ENCODE data around the gene SMCO3.
A peak's percentile ranks its signal among the peaks of the same experiment; 100 is the strongest.

The SMCO3 gene

GRCh38 chr12:14827043-14827442 lies 13.1 kb upstream of the SMCO3 start:
- no peak for DNase-seq (ENCODE audit: low spot score)

GRCh38 chr12:14826491-14826890 lies 12.5 kb upstream of the SMCO3 start:
- no peak for DNase-seq (ENCODE audit: low spot score)

GRCh38 chr12:14825256-14825655 lies 11.3 kb upstream of the SMCO3 start:
- no peak for DNase-seq (ENCODE audit: low spot score)

GRCh38 chr12:14824012-14824634 lies 10.1 kb upstream of the SMCO3 start:
- no peak for DNase-seq (ENCODE audit: low spot score)

- DNase-seq (ENCODE audit: low spot score) = no peak
Observed at GRCh38 chr12:14811486-14811885, 2.5 kb downstream of the SMCO3 start.

GRCh38 chr12:14810953-14811483 lies 3.0 kb downstream of the SMCO3 start:
- no peak for DNase-seq (ENCODE audit: low spot score)

- DNase-seq (ENCODE audit: low spot score) = no peak
Observed at GRCh38 chr12:14810167-14810952, 3.6 kb downstream of the SMCO3 start.

- DNase-seq (ENCODE audit: low spot score) = no peak
Observed at GRCh38 chr12:14803830-14804160, 10.2 kb downstream of the SMCO3 start.

- DNase-seq (ENCODE audit: low spot score) = peak; percentile 96
Observed at GRCh38 chr12:14803011-14803829, 10.8 kb downstream of the SMCO3 start, which contains the start of the genes C12orf60 and WBP11. C12orf60 (plus strand) TSS chr12:14803670; CDS start chr12:14822936, 19,266 bp downstream. WBP11 (minus strand) TSS chr12:14803478; CDS start chr12:14801383, 2,095 bp downstream.

- DNase-seq (ENCODE audit: low spot score) = peak; percentile 4
Observed at GRCh38 chr12:14802721-14803010, 11.3 kb downstream of the SMCO3 start.

- no peak for DNase-seq (ENCODE audit: low spot score)
Observed at GRCh38 chr12:14802247-14802646, 11.7 kb downstream of the SMCO3 start.

GRCh38 chr12:14795028-14795448 lies 18.9 kb downstream of the SMCO3 start:
- DNase-seq (ENCODE audit: low spot score) = no peak

- no peak for DNase-seq (ENCODE audit: low spot score)
Observed at GRCh38 chr12:14785568-14785967, 28.4 kb downstream of the SMCO3 start.

- no peak for DNase-seq (ENCODE audit: low spot score)
Observed at GRCh38 chr12:14784471-14784870, 29.5 kb downstream of the SMCO3 start.

- no peak for DNase-seq (ENCODE audit: low spot score)
Observed at GRCh38 chr12:14782756-14783155, 31.2 kb downstream of the SMCO3 start.

- no peak for DNase-seq (ENCODE audit: low spot score)
Observed at GRCh38 chr12:14781563-14781962, 32.4 kb downstream of the SMCO3 start.

GRCh38 chr12:14780859-14781258 lies 33.1 kb downstream of the SMCO3 start:
- no peak for DNase-seq (ENCODE audit: low spot score)

GRCh38 chr12:14779834-14780233 lies 34.1 kb downstream of the SMCO3 start:
- no peak for DNase-seq (ENCODE audit: low spot score)

GRCh38 chr12:14777271-14777670 lies 36.7 kb downstream of the SMCO3 start:
- no peak for DNase-seq (ENCODE audit: low spot score)

GRCh38 chr12:14776236-14776961 lies 37.6 kb downstream of the SMCO3 start:
- peak; percentile 23 for DNase-seq (ENCODE audit: low spot score)

- no peak for DNase-seq (ENCODE audit: low spot score)
Observed at GRCh38 chr12:14775636-14775980, 38.4 kb downstream of the SMCO3 start.

Data from CD4-positive, alpha-beta T cell treated with Interleukin-2 at 100 ng/mL for 4 hours (primary cell).